Measurements from ENCODE around the gene NSFL1C. TPM values are rescaled to one million over a fixed set of nuclear protein-coding genes. Genes with fewer than 3 reads are reported as not detected.

NSFL1C gene
- total and polyA plus RNA-seq, 8 donors: 60.5 to 96.9 (median 92.9) TPM

DNA sequence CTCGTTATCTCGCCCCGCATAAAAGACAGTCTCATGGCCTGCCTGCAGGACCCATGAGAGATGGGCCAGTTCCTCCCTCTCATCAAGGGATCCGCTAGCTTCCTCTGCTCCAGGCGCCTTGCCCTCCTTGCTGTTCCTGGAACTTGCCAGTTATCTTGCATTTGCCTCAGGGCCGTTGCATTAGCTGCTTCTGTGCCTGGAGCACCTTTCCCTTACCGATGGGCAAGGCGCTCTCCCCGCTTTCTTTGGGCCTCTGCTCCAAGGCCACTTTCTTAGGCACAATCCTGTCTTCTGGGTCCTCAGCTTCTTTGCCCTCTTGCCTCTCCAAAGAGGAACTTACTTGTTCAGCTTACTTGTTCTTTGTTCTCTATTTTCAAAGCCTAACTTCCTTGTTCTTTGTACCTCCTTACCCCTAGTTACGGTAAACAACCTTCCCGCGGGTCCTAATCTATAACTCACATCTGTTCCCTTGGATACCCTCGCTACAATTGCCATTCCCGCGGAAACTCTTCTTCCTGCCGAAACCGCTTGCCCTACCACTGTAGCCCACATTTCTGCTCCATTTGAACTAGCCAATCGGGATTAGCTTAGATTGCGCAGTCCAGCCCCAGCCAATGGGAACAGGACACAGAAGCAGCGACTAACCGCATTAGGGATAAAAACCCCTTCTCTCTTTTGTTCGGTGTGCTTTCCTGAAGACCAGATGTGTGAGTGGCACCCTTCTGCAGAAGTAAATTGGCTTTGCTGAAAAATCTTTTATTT, 887 bp upstream of the NSFL1C start:
- ATAC-seq (no peak), DNase-seq (peak in 1 of 4 donors; percentile 59)
- no peaks in the 10 kb centered on the region for H3K27me3 ChIP-seq
- H3K4me3 ChIP-seq: peak overlapping the region in 1 of 2 donors; percentile 83
- TF ChIP-seq, protein P1, sequence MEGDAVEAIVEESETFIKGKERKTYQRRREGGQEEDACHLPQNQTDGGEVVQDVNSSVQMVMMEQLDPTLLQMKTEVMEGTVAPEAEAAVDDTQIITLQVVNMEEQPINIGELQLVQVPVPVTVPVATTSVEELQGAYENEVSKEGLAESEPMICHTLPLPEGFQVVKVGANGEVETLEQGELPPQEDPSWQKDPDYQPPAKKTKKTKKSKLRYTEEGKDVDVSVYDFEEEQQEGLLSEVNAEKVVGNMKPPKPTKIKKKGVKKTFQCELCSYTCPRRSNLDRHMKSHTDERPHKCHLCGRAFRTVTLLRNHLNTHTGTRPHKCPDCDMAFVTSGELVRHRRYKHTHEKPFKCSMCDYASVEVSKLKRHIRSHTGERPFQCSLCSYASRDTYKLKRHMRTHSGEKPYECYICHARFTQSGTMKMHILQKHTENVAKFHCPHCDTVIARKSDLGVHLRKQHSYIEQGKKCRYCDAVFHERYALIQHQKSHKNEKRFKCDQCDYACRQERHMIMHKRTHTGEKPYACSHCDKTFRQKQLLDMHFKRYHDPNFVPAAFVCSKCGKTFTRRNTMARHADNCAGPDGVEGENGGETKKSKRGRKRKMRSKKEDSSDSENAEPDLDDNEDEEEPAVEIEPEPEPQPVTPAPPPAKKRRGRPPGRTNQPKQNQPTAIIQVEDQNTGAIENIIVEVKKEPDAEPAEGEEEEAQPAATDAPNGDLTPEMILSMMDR (IDR thresholded peaks at IDR 0.05): no peak
- H3K27ac ChIP-seq: peak overlapping the region; percentile 87 to 97
- H3K36me3 ChIP-seq: peaks cover 0 to 28% of the 10 kb centered on the region in 2 donors
- intact Hi-C loops (cut with DNase I): no loop called here
- H3K9me3 ChIP-seq: no peaks in the 10 kb centered on the region
- H3K4me1 ChIP-seq: peaks cover 24 to 83% of the 10 kb centered on the region in 2 donors

DNA sequence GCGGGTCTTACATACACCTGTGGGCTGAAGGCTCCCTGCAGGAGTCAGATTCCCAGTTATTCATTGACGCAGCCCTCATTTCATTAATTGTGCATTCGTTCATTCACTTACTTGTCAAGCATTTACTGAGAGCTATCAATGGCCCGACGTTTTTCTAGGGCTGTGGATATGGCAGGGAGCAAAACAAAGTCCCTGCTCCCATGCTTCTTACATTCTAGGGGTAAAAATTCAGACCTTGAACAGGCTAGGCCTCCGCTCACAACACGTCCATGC, 369 bp upstream of the NSFL1C start:
- H3K4me1 ChIP-seq: peaks cover 24 to 83% of the 10 kb centered on the region in 2 donors

DNA sequence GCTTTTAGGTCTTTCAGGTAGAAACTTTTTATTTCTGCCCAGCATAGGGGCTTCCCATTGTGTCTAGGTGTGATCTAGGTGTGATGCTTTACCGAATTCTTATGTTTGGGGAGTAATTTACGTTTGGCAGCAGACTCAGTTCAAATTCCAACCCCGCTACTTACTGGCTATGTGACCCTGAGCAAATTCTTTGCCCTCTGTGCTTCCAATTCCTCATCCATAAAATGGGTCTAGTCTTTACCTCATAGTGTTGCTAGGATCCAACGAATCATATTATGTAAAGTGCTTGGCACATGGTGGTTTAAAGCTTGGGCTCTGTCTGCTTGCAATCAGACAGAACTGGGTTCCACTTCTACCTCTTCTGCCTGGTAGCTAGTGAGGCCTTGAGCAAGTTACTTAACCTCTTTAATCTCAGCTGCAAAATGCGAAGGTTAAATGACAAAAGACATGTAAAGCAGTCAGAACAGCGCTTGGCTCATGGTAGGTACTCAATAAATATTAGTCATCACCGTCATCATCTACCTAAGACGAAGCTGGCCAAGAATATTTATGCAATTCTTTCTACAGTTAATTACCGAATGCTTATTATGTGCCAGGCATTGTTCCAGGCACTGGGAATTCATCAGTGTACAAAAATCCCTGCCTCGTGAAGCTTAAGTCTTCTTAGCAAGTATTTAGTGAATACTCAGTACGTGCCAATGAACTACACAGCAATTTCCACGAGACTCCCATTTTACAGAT, 1.0 kb downstream of the NSFL1C start:
- peaks cover 24 to 81% of the 10 kb centered on the region in 2 donors for H3K4me1 ChIP-seq
- intact Hi-C loops (cut with DNase I): no loop called here
- TF ChIP-seq, protein P1 (IDR thresholded peaks at IDR 0.05): no peak
- H3K36me3 ChIP-seq: peaks cover 0 to 35% of the 10 kb centered on the region in 2 donors
- H3K4me3 ChIP-seq: peak overlapping the region; percentile 83 to 99
- no peak for DNase-seq
- peak overlapping the region in 1 of 2 donors; percentile 97 for H3K27ac ChIP-seq
- no peaks in the 10 kb centered on the region for H3K27me3 ChIP-seq
- ATAC-seq: no peak
- H3K9me3 ChIP-seq: no peaks in the 10 kb centered on the region

More for the DNA sequence above, 369 bp upstream of the NSFL1C start:
- DNase-seq: no peak
- peak overlapping the region; percentile 83 to 99 for H3K4me3 ChIP-seq
- peak overlapping the region; percentile 87 to 97 for H3K27ac ChIP-seq
- TF ChIP-seq, protein P1 (IDR thresholded peaks at IDR 0.05): no peak
- ATAC-seq: no peak
- no peaks in the 10 kb centered on the region for H3K27me3 ChIP-seq
- H3K9me3 ChIP-seq: no peaks in the 10 kb centered on the region
- intact Hi-C loops (cut with DNase I): no loop called here
- peaks cover 0 to 28% of the 10 kb centered on the region in 2 donors for H3K36me3 ChIP-seq

DNA sequence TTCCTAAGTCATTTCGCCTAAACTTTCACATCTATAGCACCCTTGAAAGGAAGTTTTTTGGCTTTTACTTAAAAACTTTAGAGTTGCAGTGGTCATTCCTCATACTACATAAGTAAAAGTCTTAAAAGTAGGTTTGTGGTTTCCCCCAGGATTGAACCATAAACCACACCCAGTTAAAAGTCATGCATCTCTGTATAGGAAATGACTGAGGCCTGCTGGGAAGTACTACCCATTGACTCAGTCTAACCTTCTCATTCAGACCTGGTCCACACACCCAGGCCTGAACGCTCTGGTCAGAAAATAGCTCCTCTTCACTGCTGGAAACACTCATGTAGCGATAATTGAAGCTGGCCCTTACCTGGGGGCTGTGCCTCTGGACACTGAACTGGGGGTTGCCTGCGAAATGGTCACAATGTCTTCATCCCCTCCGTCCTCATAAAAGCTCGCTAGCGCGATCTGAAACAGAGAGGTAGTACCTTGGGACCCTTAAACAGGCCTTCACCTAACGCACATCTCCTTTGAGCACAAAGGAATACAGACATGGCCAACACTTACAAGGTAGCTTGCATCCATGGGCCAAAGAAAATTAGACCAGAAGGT, 2.6 kb downstream of the NSFL1C start:
- H3K4me1 ChIP-seq: peaks cover 12 to 65% of the 10 kb centered on the region in 2 donors
- TF ChIP-seq, protein P1 (IDR thresholded peaks at IDR 0.05): no peak
- no peak overlapping the region for H3K27ac ChIP-seq
- H3K27me3 ChIP-seq: no peaks in the 10 kb centered on the region
- DNase-seq (no peak), ATAC-seq (no peak)
- peaks cover 0 to 51% of the 10 kb centered on the region in 2 donors for H3K36me3 ChIP-seq
- no peaks in the 10 kb centered on the region for H3K9me3 ChIP-seq
- intact Hi-C loops (cut with DNase I): no loop called here
- H3K4me3 ChIP-seq: no peak overlapping the region

DNA sequence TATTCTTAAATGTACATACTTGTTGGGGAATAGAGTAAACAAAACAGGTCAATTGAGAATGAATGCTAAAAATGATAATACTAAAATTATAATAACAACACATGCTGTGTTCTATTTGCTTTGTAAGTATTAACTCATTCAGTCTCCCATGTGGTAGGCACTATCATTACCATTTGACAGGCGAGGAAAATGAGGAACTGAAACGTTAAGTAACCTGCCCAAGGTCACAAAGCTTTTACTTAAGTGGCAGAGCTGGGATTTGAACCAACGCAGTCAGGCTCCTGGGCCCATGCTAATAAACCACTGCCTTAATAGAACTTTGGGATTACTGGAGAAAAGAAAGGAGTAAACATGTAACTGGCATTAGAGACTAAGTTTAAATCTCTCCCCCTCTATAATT, 3.8 kb downstream of the NSFL1C start:
- TF ChIP-seq, protein P1 (IDR thresholded peaks at IDR 0.05): no peak
- DNase-seq: no peak
- intact Hi-C loops (cut with DNase I): no loop called here
- Histone ChIP-seq H3K4me3 (no peak overlapping the region), H3K36me3 (peaks cover 0 to 63% of the 10 kb centered on the region in 2 donors), H3K4me1 (peaks cover 10 to 53% of the 10 kb centered on the region in 2 donors), H3K9me3 (no peaks in the 10 kb centered on the region), H3K27me3 (no peaks in the 10 kb centered on the region), H3K27ac (no peak overlapping the region)
- no peak for ATAC-seq
